Measurements from ENCODE around the gene CLDN6. TPM values are rescaled to one million over a fixed set of nuclear protein-coding genes. Genes with fewer than 3 reads are reported as not detected.

CLDN6 gene
- total RNA-seq, 4 donors from 2014 or later: not detected

GRCh38 chr16:3019594-3020246, 1.7 kb upstream of the CLDN6 start:
- no peaks in the 10 kb centered on the region for H3K9me3 ChIP-seq
- 44 to 50% methylated on average over 13 to 20 of the region's 40 CpGs for WGBS, 2 donors (ENCODE audit: low coverage in 1 of 2)
- TF ChIP-seq POLR2A (IDR thresholded peaks at IDR 0.05): no peak
- TF ChIP-seq POLR2AphosphoS5 (IDR thresholded peaks at IDR 0.05): no peak
- TF ChIP-seq EP300 (IDR thresholded peaks at IDR 0.05): no peak
- TF ChIP-seq CTCF (IDR thresholded peaks at IDR 0.05): no peak
- ATAC-seq: no peak
- H3K4me3 ChIP-seq: peak overlapping the region in 1 of 2 donors; percentile 73
- H3K36me3 ChIP-seq: no peaks in the 10 kb centered on the region
- H3K27me3 ChIP-seq: peaks cover 41% of the 10 kb centered on the region
- H3K27ac ChIP-seq: peak overlapping the region in 3 of 4 donors; percentile 95 to 97 (median 96)
- H3K4me1 ChIP-seq: peaks cover 0 to 62% (median 25%) of the 10 kb centered on the region in 3 donors

GRCh38 chr16:3017344-3017743, 639 bp downstream of the CLDN6 start:
- Histone ChIP-seq H3K36me3 (no peaks in the 10 kb centered on the region), H3K4me3 (no peak overlapping the region), H3K27me3 (peaks cover 65% of the 10 kb centered on the region), H3K9me3 (no peaks in the 10 kb centered on the region), H3K27ac (no peak overlapping the region), H3K4me1 (peaks cover 0 to 40% (median 12%) of the 10 kb centered on the region in 3 donors)
- TF ChIP-seq CTCF (IDR thresholded peaks at IDR 0.05) (no peak), POLR2AphosphoS5 (IDR thresholded peaks at IDR 0.05) (no peak), EP300 (IDR thresholded peaks at IDR 0.05) (no peak), POLR2A (IDR thresholded peaks at IDR 0.05) (no peak)
- WGBS, 2 donors (ENCODE audit: low coverage in 1 of 2): 20% methylated on average over 2 of the region's 20 CpGs; no CpG with 5 or more reads in 1 of the 2 donors
- no peak for ATAC-seq

- Histone ChIP-seq H3K4me1 (peaks cover 0 to 27% (median 4%) of the 10 kb centered on the region in 3 donors), H3K27me3 (peaks cover 78% of the 10 kb centered on the region), H3K9me3 (no peaks in the 10 kb centered on the region), H3K4me3 (no peak overlapping the region), H3K27ac (no peak overlapping the region), H3K36me3 (no peaks in the 10 kb centered on the region)
- no peak for ATAC-seq
- 89 to 97% methylated on average over 5 to 7 of the region's 13 CpGs for WGBS, 2 donors (ENCODE audit: low coverage in 1 of 2)
- no peak for TF ChIP-seq CTCF (IDR thresholded peaks at IDR 0.05)
- TF ChIP-seq POLR2AphosphoS5 (IDR thresholded peaks at IDR 0.05): no peak
- no peak for TF ChIP-seq POLR2A (IDR thresholded peaks at IDR 0.05)
- no peak for TF ChIP-seq EP300 (IDR thresholded peaks at IDR 0.05)
Measured at GRCh38 chr16:3015865-3016521, 2.0 kb downstream of the CLDN6 start.

GRCh38 chr16:3014971-3015370, 3.0 kb downstream of the CLDN6 start:
- no peak for TF ChIP-seq CTCF (IDR thresholded peaks at IDR 0.05)
- TF ChIP-seq EP300 (IDR thresholded peaks at IDR 0.05): no peak
- no peak for TF ChIP-seq POLR2A (IDR thresholded peaks at IDR 0.05)
- no peak for TF ChIP-seq POLR2AphosphoS5 (IDR thresholded peaks at IDR 0.05)
- Histone ChIP-seq H3K9me3 (no peaks in the 10 kb centered on the region), H3K36me3 (no peaks in the 10 kb centered on the region), H3K4me1 (peaks cover 0 to 16% (median 4%) of the 10 kb centered on the region in 3 donors), H3K4me3 (no peak overlapping the region), H3K27me3 (peaks cover 88% of the 10 kb centered on the region), H3K27ac (no peak overlapping the region)
- no peak for ATAC-seq
- 70 to 73% methylated on average over 2 of the region's 6 CpGs for WGBS, 2 donors (ENCODE audit: low coverage in 1 of 2)

Data from gastroesophageal sphincter (tissue), 4 donors.